HPDE6-E6E7 (cell line): ENCODE measurements around the gene YOD1.

Source experiments
- DNase-seq: peaks from one replicate; pipeline ENCODE4 v3.0.0; 2011; ENCODE audit warnings: missing footprints; ENCODE audit errors: extremely low spot score

Gene YOD1

DNA sequence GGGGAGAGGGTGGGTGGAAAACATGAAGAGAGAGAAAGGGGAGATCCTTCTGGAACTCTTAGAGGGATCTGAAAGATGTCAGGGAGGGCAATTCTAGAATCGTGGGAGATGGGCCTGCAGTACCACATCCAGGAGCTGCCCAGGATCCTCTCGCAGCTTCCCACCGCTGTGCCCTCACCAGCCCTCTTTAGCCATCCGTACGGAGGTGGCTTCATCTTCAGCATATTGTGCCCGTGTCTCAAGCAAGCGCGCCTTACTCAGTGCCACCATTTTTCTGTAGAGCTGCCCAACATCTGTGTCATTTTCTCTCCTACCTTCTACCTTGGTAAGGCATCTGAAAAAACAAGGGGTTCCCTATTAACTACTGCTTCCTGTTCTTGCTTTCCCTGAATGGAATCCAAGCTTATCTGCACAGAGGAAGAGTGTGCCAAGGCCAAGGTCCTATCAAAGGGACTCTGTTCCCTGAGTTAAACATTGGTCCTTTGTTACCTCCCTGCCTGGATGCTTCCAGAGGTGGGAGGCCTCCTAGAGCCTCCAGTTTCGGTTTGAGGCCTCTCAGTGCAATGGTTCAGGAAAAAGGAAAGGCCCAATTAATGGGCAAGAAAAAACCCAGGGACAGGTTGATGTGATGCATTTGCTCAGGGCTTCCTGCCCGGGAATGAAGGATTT lies 41.7 kb downstream of the YOD1 start:
- DNase-seq = no peak

DNA sequence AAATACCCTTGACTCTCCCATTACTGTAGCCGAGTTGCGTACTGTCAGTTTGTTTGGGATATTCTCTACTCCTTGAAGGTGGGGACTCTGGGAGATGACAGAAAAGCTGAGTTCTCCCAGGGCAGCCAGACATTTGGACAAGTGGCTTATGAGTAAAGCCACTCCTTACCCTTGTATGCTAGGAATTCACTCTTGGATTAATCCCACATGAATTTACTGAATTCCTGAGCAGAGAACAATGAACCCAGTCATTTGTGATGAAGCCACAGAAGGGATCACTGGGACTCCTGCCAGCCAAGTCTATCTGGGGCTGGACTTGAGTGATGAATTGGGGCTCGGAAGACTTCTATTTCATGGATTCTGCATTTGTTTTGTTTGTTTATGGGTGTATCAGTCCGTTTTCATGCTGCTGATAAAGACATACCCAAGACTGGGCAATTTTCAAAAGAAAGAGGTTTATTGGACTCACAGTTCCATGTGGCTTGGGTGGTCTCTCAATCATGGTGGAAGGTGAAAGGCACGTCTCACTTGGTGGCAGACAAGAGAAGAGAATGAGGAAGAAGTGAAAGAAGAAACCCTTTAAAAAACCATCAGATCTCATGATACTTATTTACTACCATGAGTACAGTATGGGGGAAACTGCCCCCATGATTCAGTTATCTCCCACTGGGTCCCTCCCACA lies 43.5 kb downstream of the YOD1 start:
- peak; percentile 73 for DNase-seq

DNA sequence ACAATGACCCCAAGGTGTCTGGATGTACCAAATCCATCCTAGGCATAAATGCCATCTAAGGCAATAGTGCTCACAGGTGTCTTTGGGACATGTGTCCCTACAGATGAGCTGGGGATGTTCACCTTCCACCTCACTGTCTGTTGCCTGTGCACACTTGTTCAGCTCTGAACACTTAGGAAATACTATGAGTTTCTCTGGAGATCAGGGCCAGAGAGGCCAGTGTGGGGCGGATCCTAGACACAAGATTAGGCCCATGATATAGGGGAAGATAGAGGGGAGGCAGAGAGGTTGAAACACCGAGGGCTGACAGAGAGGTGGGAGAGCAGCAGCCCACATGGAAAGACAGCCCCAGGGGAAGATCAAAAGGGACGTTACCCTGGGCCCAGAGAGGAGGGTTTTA lies 44.1 kb downstream of the YOD1 start:
- DNase-seq = no peak

DNA sequence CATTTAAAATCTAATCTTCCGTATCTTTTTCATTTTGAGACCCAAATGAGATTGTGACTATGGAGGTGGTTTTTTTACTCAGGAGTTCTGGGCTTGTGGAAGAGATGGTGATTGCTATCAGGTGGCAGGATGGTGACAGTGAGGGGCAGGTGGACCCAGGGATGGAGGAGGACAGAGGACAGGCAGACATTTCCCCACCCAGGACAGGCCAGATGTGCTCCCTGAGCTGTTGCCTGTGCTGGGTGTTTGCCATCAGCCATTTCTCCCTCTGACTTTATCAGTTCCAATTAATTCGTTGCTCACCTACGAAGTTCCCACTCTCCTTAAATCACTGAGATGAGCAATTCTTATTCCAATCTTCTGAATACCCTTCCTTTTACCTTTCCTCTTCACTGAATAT lies 44.9 kb downstream of the YOD1 start:
- no peak for DNase-seq

DNA sequence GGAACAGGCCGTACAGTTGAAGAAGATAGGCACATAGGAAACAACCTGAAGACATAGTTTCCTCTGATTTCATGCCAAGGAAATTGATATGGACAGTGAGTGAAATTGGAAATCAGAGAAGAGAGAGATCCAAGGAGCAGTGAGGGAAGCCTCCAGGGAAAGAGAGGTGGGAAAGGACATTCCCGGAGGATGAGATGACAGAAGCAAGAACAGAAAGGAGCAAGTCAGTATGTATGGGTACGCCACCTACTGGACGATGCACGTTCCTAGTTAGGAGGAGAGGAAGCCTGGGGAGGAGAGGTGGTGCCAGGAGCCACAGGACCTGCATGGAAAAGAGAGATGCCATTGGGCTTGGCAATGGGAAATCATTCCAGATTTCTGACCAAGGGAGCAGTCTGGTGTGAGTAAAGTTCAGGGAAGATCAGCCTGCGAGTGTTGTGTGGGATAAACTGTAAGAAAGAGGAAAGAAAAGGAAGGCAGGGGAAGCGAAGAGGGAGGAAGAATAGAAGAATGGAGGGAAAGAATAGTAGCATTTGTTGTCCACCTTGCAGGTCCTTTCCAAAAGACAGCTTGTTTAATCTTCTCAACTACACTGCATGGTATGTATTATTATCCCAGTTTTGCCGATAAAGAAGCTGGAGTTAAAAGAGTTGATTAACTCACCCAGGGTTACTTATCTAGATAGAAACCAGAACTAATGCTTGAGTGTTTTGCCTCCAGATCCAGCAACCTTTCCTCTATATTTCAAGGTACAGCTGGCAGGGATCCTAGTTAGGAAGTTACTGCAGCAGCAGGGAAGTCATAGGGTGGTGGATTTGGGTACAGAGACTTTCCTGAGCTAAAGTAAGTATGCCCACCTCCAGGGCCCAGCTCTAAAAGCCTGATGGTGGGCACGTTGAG lies 45.8 kb downstream of the YOD1 start:
- DNase-seq = peak; percentile 54

DNA sequence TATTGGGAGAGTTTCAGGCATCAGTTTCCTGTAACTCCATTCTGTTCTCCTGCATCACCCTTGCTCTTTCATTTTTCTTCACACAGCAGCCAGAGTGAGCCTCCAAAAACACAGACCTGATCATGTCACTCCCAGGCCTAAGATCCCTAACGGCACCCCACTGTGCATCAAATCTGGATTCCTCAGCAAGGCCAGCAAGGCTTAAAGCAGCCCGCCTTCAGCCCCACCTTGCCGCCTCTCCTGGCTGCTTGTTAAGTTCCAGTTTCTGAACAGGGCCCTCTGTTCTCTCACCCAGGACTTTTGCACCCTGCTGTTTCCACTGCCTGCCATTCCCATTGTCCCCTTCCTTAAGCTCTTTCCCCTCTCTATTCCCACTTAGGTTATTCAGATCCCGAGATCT lies 47.8 kb downstream of the YOD1 start:
- no peak for DNase-seq

DNA sequence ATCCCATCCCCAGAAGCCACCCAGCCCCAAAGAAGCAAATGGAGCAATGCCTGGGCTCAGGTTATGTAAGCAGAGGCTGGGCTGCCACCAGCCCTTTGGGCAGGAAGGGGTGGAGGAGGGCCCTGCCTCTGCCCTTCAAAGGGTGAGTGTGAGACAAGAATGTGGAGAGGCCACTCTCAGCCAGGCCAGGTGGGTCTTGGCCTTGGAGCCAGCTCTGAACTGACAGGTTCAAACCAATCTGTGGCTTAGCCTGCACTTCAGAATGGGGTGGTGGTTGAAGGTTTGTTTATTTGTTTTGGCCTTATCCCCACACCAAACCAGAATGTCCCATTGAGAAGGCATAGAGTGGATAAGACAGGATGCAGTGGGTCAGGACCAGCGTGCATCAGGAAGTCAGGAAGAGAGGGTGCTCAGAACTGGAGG lies 48.3 kb downstream of the YOD1 start:
- peak; percentile 64 for DNase-seq

DNA sequence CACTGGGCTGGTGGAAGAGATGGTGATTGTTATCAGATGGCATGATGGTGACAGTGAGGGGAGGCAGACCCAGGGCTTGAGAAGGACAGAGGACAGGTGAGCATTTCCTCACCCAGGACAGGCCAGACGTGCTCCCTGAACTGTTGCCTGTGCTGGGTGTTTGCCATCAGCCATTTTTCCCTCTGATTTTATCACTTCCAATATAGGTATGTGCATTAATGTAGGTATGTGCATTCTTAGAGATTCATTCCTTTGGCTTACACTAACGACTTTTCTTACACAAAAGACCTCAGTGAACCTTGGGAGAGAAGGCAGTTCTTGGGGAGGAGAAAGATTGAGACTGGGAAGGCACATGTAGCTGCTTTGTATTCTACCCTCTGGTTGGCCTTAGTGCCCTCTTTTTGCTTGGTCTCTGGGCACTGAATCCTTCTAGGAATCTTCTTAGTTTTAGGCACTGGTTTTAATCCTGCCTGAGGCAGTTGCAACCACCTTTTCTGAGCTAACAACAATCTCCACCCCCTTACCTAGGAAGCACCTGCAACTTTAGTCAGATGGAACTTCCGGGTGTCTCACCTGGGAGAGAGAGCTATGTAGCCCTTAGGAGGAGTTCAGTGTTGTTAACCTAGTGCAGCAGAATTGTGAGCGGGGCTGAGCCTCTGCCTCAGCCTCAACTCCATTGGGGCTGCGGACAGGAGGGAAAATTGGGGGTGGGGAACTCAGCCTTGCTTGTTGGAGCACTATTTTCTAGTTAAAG lies 49.3 kb downstream of the YOD1 start:
- peak; percentile 73 for DNase-seq

DNA sequence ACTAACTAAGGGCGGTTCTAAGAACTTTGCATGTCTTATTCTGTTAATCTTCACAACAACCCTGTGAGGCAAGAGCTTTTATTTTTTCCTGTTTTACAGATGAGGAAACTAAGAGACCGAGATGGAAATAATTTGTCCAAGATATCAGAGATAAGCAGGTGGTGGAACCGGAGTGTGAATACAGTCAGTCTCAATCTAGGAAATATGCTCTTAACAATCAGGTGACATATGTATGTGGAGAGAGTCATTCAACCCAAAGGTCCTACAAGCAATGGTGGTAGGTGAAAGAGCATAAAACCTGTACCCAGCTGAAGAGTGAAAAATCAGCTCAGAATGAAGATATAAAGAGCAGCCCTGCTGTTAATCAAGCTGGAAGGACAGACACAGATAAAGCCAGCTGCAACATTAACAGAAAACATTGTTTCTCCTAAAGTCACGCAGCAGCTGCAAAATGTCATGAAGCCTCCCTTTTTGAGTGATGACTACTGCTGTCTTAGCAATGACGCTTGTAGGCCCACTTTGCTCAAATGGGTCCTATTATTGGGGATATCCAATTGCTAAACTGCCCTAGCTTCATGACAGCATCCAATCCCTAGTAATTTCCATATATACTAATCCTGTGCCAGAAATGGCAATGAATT lies 50.2 kb downstream of the YOD1 start:
- no peak for DNase-seq

DNA sequence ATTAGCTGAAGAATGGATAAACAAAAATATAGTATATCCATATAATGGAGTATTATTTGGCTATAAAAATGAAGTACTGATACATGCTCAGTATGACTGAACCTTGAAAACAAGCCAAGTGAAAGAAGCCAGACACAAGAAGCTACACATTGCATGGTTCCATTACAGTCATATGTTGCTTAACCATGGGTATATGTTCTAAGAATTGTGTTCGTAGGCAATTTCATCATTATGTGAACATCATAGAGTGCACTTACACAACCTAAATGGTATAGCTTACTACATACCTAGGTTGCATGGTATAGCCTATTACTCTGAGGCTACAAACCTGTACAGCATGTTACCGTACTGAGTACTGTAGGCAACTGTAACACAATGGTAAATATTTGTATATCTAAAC lies 52.2 kb downstream of the YOD1 start:
- DNase-seq = no peak
